GM06990 (cell line): ENCODE data around the gene AUTS2.

ENCODE experiments used
- DNase-seq: peaks from one replicate; pipeline ENCODE4 v3.0.0-alpha.2; 2011; ENCODE audit not compliant: insufficient read length; ENCODE audit errors: extremely low read depth
- H3K27me3 ChIP-seq: replicated peaks from 2 replicates; pipeline ENCODE4 v1.6.0; 2011; ENCODE audit warnings: low read length; ENCODE audit not compliant: control insufficient read depth, insufficient read depth
- H3K36me3 ChIP-seq: 2 replicates; pipeline ENCODE4 v1.5.1; 2011; ENCODE audit warnings: low read length; ENCODE audit not compliant: control insufficient read depth, insufficient read depth
- H3K4me3 ChIP-seq: replicated peaks from 2 replicates; pipeline ENCODE4 v1.5.1; 2011; ENCODE audit warnings: low read depth, mild to moderate bottlenecking, control low read depth, low read length
- CTCF ChIP-seq: IDR thresholded peaks from 2 replicates; pipeline ENCODE4 v1.5.1; 2011; ENCODE audit warnings: low read length, control low read depth, mild to moderate bottlenecking, inconsistent platforms; ENCODE audit not compliant: insufficient read depth, poor library complexity, severe bottlenecking

The AUTS2 gene

GRCh38 chr7:70681469-70682350 lies 1083.4 kb downstream of the AUTS2 start:
- Histone ChIP-seq H3K4me3 (peak overlapping the region; percentile 28), H3K27me3 (no peaks in the 10 kb centered on the region), H3K36me3 (no peaks in the 10 kb centered on the region)
- DNase-seq: no peak
- TF ChIP-seq CTCF: no peak

- H3K36me3 ChIP-seq: no peaks in the 10 kb centered on the region
- no peak for DNase-seq
- H3K4me3 ChIP-seq: no peak overlapping the region
- no peak for TF ChIP-seq CTCF
- no peaks in the 10 kb centered on the region for H3K27me3 ChIP-seq
Observed at GRCh38 chr7:70684173-70684572, 1085.9 kb downstream of the AUTS2 start.

GRCh38 chr7:70693321-70693685 lies 1095.0 kb downstream of the AUTS2 start:
- Histone ChIP-seq H3K36me3 (no peaks in the 10 kb centered on the region), H3K27me3 (no peaks in the 10 kb centered on the region), H3K4me3 (peak overlapping the region; percentile 85)
- TF ChIP-seq CTCF: no peak
- DNase-seq: no peak

GRCh38 chr7:70693686-70694433 lies 1095.6 kb downstream of the AUTS2 start:
- Histone ChIP-seq H3K27me3 (no peaks in the 10 kb centered on the region), H3K4me3 (peak overlapping the region; percentile 85), H3K36me3 (no peaks in the 10 kb centered on the region)
- TF ChIP-seq CTCF: peak; percentile 13
- peak; percentile 84 for DNase-seq

- peaks cover 2% of the 10 kb centered on the region for H3K36me3 ChIP-seq
- H3K27me3 ChIP-seq: no peaks in the 10 kb centered on the region
- no peak for TF ChIP-seq CTCF
- peak; percentile 64 for DNase-seq
- peak overlapping the region; percentile 85 for H3K4me3 ChIP-seq
Observed at GRCh38 chr7:70694434-70694970, 1096.2 kb downstream of the AUTS2 start.
